ENCODE data around the gene CYP2S1. TPM values are rescaled to one million over a fixed set of nuclear protein-coding genes. Genes with fewer than 3 reads are reported as not detected.

The CYP2S1 gene
- total RNA-seq, 1 donor from 2014 or later: 1.1 TPM

- ATAC-seq (no peak), DNase-seq (ENCODE audit: low spot score) (no peak)
- intact Hi-C loops (cut with DNase I): no loop called here
Measured at GRCh38 chr19:41245843-41246242, 52.8 kb downstream of the CYP2S1 start.

GRCh38 chr19:41248895-41249294 is 55.9 kb downstream of the CYP2S1 start:
- DNase-seq (ENCODE audit: low spot score): no peak
- intact Hi-C loops (cut with DNase I): no loop called here
- ATAC-seq: no peak

DNA sequence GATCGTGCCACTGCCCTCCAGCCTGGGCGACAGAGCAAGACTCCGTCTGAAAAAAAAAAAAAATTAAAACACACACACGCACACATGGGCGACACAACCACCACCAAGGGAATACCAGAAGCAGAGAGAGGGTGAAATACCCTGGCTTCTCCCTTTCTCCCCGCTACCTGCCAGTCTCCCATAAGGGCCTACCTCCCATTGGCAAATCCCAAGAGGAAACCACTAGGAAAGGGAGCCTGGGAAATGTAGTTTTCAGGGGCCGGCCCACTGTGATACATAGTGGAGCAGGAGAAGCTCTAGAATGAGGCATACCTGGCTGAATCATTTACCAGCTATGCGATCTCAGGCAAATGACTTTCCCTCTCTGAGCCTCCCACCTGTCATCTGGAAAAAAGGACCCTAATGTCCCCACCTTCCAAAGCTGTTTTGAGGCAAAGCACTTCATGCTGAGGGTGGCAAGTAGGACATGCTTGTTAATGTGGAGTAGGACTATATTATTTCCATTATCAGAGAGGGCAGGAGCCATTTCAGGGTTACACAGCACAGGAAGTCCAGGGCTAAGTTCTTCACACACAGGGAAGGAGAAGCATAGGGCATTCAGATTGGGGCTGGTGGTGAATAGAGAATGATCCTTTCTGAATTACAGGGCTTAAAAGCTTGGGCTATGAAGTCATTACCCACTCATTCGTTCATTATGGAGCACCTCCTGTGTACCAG is 56.8 kb downstream of the CYP2S1 start:
- DNase-seq (ENCODE audit: low spot score): no peak
- intact Hi-C loops (cut with DNase I): no loop called here
- no peak for ATAC-seq

DNA sequence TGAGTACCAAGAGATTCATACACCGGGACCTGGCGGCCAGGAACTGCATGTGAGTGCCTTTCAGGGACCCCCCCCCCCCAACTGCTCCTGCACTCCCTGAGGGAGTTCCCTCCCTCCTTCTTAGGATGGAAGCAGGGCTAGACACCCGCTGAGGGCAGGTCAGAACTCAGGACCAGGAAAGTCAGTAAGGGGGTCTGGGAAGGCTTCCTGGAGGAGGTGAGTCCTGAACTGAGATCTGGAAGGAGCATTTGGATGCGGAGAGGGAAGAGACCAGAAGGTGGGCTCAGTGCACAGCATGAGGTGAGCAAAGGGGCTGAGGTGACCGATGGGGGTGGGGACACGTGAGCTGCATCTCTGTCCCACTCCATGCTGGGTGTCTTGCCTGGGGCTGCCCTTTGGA is 60.6 kb downstream of the CYP2S1 start:
- intact Hi-C loops (cut with DNase I): no loop called here
- DNase-seq (ENCODE audit: low spot score) (no peak), ATAC-seq (no peak)

- DNase-seq (ENCODE audit: low spot score) (no peak), ATAC-seq (no peak)
- intact Hi-C loops (cut with DNase I): loop anchor here (5.0 kb wide), 1 partner anchor 48 kb away; no protein-coding TSS in a partner anchor
Measured at GRCh38 chr19:41255171-41255570, 62.2 kb downstream of the CYP2S1 start.

Other genes with a start within 250 kb of the CYP2S1 start
- not detected for gene CYP2B6, start 201.9 kb upstream of the CYP2S1 start, total RNA-seq
- gene CYP2A13, start 104.8 kb upstream of the CYP2S1 start, total RNA-seq: not detected
- not detected for gene CYP2F1, start 78.8 kb upstream of the CYP2S1 start, total RNA-seq
- 65.8 TPM for gene AXL, start 26.0 kb downstream of the CYP2S1 start, total RNA-seq
- 161 TPM for gene HNRNPUL1, start 71.2 kb downstream of the CYP2S1 start, total RNA-seq
- 29.8 TPM for gene CCDC97, start 117.0 kb downstream of the CYP2S1 start, total RNA-seq
- gene TGFB1, start 160.7 kb downstream of the CYP2S1 start, total RNA-seq: 33.7 TPM
- gene B9D2, start 170.9 kb downstream of the CYP2S1 start, total RNA-seq: 4.1 TPM
- 23.5 TPM for gene TMEM91, start 183.3 kb downstream of the CYP2S1 start, total RNA-seq
- gene EXOSC5, start 204.1 kb downstream of the CYP2S1 start, total RNA-seq: 12.0 TPM
- gene BCKDHA, start 204.6 kb downstream of the CYP2S1 start, total RNA-seq: 24.2 TPM
- 6.1 TPM for gene B3GNT8, start 234.2 kb downstream of the CYP2S1 start, total RNA-seq
- gene DMAC2, start 246.7 kb downstream of the CYP2S1 start, total RNA-seq: 33.9 TPM
- gene ERICH4, start 249.9 kb downstream of the CYP2S1 start, total RNA-seq: not detected

All from sciatic nerve (tissue), 2 donors.